Stimulated activated CD8-positive, alpha-beta memory T cell treated with anti-CD3 and anti-CD28 coated beads, Interleukin-15, amount 100 ng/mL, for 24 hours (primary cell): ENCODE data around the gene LILRB4.
"Not testable (repeated sequence)": the region's sequence is repeated elsewhere in the genome, so short reads cannot be mapped to it uniquely, and the experiment has no call there.

Source experiments
- DNase-seq: peaks from one replicate; pipeline ENCODE4 v3.0.0-alpha.2; 2020; ENCODE audit warnings: low read depth

The LILRB4 gene

GRCh38 chr19:54650108-54650655 lies 12.6 kb upstream of the LILRB4 start:
- DNase-seq = no peak

GRCh38 chr19:54653181-54653809 lies 9.5 kb upstream of the LILRB4 start:
- no peak for DNase-seq

- no peak for DNase-seq
Measured at GRCh38 chr19:54654447-54655321, 8.1 kb upstream of the LILRB4 start.

GRCh38 chr19:54659300-54659699 lies 3.5 kb upstream of the LILRB4 start:
- no peak for DNase-seq

DNA sequence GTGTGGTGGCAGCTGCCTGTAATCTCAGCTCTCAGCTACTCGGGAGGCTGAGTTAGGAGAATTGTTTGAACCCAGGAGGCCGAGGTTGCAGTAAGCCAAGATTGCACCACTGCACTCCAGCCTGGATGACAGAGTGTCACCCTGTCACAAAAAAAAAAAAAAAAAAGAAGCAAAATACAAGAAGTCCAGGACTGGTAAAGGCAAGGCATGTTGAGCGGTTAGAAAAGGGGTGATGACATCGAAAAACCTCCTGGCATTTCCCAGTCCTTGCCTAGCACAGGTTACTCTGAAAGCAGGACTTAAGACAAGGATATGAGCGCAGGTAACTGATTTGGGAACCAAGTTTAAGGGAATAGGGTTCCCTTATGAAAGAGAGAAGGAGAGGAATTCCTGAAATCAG lies 2.5 kb upstream of the LILRB4 start:
- no peak for DNase-seq

- DNase-seq = no peak
Measured at GRCh38 chr19:54660964-54661363, 1.8 kb upstream of the LILRB4 start.

DNA sequence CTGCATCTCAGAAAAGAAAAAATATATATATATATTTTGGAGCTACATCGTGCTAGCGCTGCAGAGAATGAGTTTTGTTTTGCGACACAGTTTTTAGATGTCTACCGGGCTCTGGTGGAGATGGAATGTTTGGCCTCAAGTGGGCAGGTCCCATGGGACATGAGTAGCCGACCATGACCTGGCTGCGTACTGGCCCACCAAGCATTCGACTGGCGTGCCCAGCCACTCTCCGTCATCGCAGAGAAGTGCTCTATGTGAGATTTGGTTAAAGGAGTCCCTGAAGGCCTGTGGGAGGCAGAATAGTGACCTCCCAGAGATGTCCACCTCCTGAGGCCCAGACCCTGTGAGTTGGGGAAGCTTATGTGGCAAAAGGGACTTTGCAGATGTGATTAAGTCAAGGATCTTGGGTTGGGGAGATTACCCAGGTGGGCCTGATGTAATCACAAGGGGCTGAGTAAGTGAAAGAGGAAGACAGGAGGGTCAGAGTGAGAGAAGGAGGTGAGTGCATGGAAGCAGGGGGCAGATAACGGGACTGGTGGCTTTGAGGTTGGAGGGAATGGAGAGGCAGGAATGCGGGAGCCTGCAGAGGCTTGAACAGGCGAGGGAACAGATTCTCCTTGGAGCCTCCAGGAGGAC lies 821 bp upstream of the LILRB4 start:
- DNase-seq = no peak

GRCh38 chr19:54665530-54665929 lies 2.7 kb downstream of the LILRB4 start:
- no peak for DNase-seq

DNA sequence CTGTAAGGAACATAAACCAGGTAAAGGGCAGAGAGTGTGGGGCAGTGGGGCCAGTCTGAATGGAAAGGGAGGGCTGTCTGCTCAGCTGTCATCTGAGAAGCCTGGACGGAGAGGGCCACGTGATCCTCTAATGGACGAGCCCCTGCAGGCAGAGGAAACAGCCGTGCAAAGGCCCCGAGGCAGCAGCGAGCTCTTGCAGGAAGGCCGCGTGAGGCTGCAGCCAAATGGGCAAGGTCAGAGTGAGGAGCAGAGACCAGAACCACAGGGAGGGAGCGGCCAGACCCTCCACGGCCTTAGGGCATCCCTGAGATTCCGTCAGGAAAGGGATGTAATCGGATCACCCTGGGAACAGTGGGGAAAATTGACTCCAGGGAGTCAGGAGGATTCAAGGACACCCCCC lies 4.4 kb downstream of the LILRB4 start:
- no peak for DNase-seq

- DNase-seq = no peak
Measured at GRCh38 chr19:54668353-54668752, 5.6 kb downstream of the LILRB4 start.

DNA sequence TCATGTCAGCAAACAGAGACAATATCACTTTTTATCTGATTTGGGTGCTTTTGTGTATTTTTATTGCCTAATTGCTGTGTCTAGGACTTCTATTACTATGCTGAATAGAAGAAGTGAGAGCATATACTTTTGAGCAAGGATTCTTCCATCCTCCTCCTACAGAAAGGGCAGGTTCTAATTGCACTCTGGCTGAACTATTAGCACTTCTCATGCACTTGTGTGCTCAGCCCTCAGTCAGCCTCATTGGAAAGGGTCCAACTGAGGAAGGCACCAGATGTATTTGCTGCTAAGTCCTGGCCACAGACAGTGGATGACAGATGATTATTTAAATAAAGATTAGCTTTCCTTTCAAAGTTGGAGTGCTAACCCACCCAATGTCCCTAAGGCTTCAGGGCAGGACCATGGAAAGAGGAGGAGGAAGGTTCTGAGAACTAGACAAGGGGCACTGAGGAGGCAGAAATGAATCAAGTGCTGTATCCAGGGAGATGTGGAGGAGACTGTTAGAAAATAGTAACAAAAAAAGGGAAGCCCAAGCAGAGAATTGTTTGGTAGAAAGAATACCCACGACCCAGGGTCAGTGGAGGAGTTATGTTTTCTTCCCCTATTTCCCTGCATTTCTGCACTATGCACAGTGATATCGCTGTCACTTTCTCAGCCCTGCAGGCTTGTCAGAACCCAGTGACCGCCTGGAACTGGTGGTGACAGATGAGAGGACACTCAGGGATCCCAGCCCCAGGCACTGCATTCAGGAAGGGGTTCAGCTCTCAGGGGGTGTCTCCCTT lies 8.0 kb downstream of the LILRB4 start:
- no peak for DNase-seq

DNA sequence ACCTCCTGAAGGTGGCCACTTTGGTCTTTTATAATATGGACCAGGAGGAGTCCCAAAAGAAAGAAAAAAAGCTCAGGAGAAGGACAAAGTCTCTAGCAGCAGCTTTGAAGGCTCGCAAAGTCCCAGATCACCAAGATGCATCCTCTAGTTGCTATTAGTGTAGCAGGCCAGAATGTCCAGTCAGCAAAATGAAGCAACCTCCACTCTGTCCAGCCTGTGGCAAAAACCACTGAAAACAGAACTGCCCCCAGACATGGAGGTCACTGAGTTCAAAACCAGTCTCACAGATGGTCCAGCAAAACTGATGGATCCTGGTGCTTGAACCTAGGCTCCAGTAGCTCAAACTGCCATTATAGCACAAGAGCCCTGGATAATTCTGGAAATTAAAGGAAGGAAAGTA lies 10.4 kb downstream of the LILRB4 start:
- DNase-seq = no peak

- no peak for DNase-seq
Measured at GRCh38 chr19:54674021-54674617, 11.3 kb downstream of the LILRB4 start.

- DNase-seq = not testable (repeated sequence)
Measured at GRCh38 chr19:54676210-54676834, 13.5 kb downstream of the LILRB4 start.

- no peak for DNase-seq
Measured at GRCh38 chr19:54677217-54677616, 14.4 kb downstream of the LILRB4 start.

DNA sequence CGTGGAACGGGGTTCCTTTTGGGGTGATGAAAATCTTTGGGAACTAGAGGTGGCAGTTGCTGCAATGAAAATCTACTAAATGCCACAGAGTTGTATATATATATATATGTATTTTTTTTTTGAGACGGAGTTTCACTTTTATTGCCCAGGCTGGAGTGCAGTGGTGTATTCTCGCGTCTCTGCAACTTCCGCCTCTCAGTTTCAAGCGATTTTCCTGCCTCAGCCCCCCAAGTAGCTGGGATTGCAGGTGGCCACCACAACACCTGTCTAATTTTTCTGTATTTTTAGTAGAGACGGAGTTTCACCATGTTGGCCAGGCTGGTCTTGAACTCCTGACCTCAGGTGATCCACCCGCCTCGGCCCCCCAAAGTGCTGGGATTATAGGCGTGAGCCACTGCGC lies 18.8 kb downstream of the LILRB4 start:
- DNase-seq = not testable (repeated sequence)

DNA sequence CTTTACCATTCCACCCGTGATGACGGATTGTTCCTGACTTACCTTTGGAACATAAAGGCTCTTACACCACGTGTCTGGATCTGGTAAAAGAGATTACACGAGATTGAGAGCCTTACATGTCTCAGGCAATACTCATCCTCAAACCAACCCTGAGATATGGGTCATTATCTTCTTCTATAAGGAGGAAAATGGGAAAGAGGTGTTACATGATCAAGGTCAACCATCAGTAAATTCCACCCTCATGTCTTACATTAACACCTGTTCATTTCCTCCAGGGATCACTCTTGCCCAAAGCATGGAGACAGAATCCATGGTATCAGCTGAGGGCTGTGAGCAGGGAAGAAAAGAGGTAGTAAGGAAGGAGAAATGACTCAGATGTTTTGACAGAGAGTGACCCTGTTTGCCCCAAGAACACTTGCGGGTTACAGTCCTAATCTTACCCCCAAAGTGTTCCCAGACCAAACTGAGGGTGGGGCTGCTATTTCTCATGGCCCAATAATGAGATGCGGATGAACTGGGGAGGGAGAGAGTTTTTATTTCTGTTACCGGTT lies 19.6 kb downstream of the LILRB4 start:
- no peak for DNase-seq

DNA sequence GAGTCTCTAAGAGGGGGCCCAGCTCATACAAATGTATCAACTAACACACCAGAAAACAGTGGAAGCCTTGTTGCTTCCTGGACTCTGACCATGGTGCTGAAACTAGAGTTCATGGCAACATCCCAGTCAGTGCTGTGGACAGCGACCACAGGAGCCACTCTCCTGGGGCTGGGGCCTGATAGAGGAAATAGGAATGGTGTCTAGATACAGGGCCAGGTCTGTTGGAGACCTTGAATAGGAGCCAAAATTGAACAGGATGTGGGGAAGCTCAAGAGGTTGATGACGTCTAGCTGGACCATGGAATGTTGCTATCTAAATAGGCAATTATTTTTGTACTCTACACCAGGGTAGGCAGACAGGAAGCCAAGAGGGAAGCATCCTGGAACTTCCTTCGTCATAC lies 21.7 kb downstream of the LILRB4 start:
- no peak for DNase-seq

GRCh38 chr19:54691582-54692297 lies 29.0 kb downstream of the LILRB4 start:
- no peak for DNase-seq

- DNase-seq = no peak
Measured at GRCh38 chr19:54692298-54692615, 29.5 kb downstream of the LILRB4 start.
